Osteoblast (primary cell): Measurements from ENCODE around the gene FSTL4. TPM values are rescaled to one million over a fixed set of nuclear protein-coding genes. Genes with fewer than 3 reads are reported as not detected.

Source experiments
- DNase-seq: peaks from one replicate; pipeline ENCODE4 v3.0.0; 2011; ENCODE audit warnings: low spot score, mixed read lengths; ENCODE audit not compliant: insufficient read length; ENCODE audit errors: missing footprints
- H2AFZ ChIP-seq: 2 replicates; pipeline ENCODE4 v1.6.0; 2011; ENCODE audit warnings: mild to moderate bottlenecking, low read length
- H3K27ac ChIP-seq: 2 replicates; pipeline ENCODE4 v1.5.1; 2011; ENCODE audit warnings: mild to moderate bottlenecking, low read depth, low read length, moderate library complexity
- H3K27me3 ChIP-seq: 2 replicates; pipeline ENCODE4 v1.6.0; 2012; ENCODE audit warnings: mild to moderate bottlenecking, control low read depth, inconsistent platforms, low read length, moderate library complexity; ENCODE audit not compliant: insufficient read depth
- H3K36me3 ChIP-seq: 2 replicates; pipeline ENCODE4 v1.5.1; 2011; ENCODE audit warnings: mild to moderate bottlenecking, low read length, control low read depth, moderate library complexity; ENCODE audit not compliant: insufficient read depth
- H3K4me1 ChIP-seq: 2 replicates; pipeline ENCODE4 v1.5.1; 2011; ENCODE audit warnings: mild to moderate bottlenecking, low read length, control low read depth, moderate library complexity; ENCODE audit not compliant: insufficient read depth
- H3K4me2 ChIP-seq: 2 replicates; pipeline ENCODE4 v1.6.0; 2011; ENCODE audit warnings: mild to moderate bottlenecking, low read length; ENCODE audit not compliant: insufficient read depth
- H3K4me3 ChIP-seq: fragments of 200-600 bp; sonication (generic); 3 replicates; pipeline ENCODE4 v1.5.1; 2012; ENCODE audit warnings: mild to moderate bottlenecking, low read length, inconsistent platforms; ENCODE audit not compliant: insufficient read depth
- H3K79me2 ChIP-seq: 2 replicates; pipeline ENCODE4 v1.6.0; 2012; ENCODE audit warnings: mild to moderate bottlenecking, low read length, control low read depth, inconsistent platforms; ENCODE audit not compliant: insufficient read depth
- H3K9me3 ChIP-seq: 2 replicates; pipeline ENCODE4 v1.5.1; 2011; ENCODE audit warnings: low read depth, low read length, control low read depth
- H4K20me1 ChIP-seq: 2 replicates; pipeline ENCODE4 v1.6.0; 2012; ENCODE audit warnings: mild to moderate bottlenecking, low read length, control low read depth; ENCODE audit not compliant: insufficient read depth
- total RNA-seq: library from RNA; depleted of rRNA; stranded (reverse); fragments of >200 nt; gene quantifications from 2 replicates; pipeline ENCODE4 v1.2.3, GENCODE V29; 2012
- TF ChIP-seq, protein P1 (sequence below): IDR thresholded peaks from 2 replicates; pipeline ENCODE4 v1.5.1; 2011; ENCODE audit warnings: mild to moderate bottlenecking, low read depth, low read length, moderate library complexity; ENCODE audit errors: extremely low read depth

The FSTL4 gene
- total RNA-seq, 1 donor: not detected

DNA sequence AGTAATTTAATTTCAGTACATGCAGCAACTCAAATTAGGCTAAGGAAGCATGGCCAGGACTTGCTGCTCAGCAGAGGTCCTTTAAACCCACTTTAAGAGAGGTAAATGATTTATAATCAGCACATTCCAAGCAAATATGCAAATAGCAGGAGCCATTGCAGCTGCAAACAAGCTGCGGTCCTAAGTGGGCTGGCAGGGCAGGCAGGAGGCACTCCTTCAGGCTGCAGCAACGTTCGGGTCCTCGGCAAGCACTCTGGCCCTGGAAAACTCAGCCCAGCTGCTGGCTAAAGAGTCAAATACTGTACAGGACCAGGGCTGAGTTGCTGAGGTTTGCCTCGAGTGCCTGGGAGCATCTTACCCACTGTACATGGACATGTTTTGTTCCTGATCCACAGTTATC lies 126.9 kb downstream of the FSTL4 start:
- Histone ChIP-seq H3K4me2 (no peak overlapping the region), H3K4me3 (no peak overlapping the region), H3K27me3 (peaks cover 5% of the 10 kb centered on the region), H3K36me3 (no peaks in the 10 kb centered on the region), H4K20me1 (no peaks in the 10 kb centered on the region), H3K9me3 (peaks cover 2% of the 10 kb centered on the region), H3K4me1 (no peaks in the 10 kb centered on the region), H2AFZ (no peak overlapping the region), H3K27ac (no peak overlapping the region), H3K79me2 (no peaks in the 10 kb centered on the region)
- TF ChIP-seq, protein P1, sequence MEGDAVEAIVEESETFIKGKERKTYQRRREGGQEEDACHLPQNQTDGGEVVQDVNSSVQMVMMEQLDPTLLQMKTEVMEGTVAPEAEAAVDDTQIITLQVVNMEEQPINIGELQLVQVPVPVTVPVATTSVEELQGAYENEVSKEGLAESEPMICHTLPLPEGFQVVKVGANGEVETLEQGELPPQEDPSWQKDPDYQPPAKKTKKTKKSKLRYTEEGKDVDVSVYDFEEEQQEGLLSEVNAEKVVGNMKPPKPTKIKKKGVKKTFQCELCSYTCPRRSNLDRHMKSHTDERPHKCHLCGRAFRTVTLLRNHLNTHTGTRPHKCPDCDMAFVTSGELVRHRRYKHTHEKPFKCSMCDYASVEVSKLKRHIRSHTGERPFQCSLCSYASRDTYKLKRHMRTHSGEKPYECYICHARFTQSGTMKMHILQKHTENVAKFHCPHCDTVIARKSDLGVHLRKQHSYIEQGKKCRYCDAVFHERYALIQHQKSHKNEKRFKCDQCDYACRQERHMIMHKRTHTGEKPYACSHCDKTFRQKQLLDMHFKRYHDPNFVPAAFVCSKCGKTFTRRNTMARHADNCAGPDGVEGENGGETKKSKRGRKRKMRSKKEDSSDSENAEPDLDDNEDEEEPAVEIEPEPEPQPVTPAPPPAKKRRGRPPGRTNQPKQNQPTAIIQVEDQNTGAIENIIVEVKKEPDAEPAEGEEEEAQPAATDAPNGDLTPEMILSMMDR: no peak
- DNase-seq: no peak

DNA sequence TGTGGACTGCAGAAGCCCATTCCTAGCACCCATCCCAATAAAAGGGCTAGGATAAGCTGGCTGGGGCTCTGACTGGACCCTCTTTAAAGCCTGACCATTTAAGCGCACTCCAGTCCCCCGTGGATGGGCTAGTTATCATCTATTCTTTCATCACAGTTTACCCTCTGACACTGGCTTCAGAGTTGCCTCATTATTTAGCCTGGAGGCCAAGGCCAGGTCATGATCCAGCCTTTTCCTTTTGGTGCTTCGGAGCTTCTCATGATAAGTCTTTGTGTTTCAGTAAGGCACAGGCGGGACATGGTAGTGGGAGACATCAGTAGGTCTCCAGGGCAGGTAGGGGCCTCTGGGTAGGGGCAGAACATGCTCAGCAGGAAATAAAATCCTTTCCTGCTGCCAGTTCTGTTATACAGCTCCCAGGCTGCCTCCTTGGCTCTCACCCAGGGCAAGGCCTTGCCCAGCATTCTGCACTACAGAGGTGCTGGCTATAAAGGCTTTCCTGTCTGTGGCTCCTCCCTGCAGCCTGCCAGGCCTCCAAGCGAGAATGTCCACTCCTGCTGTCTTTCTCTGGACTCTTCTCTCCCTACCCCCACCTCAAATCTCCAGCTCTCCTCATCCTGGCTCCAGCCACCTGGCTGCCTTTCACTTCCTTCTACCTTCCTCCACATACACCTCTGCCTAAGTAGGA lies 128.8 kb downstream of the FSTL4 start:
- no peaks in the 10 kb centered on the region for H3K9me3 ChIP-seq
- no peaks in the 10 kb centered on the region for H3K79me2 ChIP-seq
- H3K27ac ChIP-seq: no peak overlapping the region
- no peaks in the 10 kb centered on the region for H3K4me1 ChIP-seq
- no peak overlapping the region for H3K4me2 ChIP-seq
- no peak overlapping the region for H3K4me3 ChIP-seq
- DNase-seq: no peak
- H2AFZ ChIP-seq: no peak overlapping the region
- TF ChIP-seq, protein P1: no peak
- H4K20me1 ChIP-seq: no peaks in the 10 kb centered on the region
- H3K36me3 ChIP-seq: no peaks in the 10 kb centered on the region
- H3K27me3 ChIP-seq: peaks cover 5% of the 10 kb centered on the region

DNA sequence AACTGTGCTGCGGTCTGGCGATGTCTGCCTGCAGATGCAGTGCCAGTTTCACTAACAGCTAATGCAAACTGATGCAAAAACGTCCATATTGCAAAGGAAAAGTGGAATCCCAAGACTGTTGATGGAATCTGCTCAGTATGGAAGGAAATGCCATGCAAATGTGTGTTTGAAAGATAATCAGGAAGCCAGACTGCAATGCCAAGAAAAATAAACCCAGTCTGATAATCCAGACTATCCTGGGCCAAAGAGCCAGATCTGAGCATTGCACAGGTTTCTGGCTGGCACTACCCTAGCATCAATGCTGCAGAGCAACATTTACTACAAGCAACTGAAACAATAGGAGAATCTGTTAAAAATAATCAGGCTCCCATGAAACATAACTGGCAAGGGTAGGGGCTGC lies 130.3 kb downstream of the FSTL4 start:
- DNase-seq: no peak
- Histone ChIP-seq H3K9me3 (no peaks in the 10 kb centered on the region), H3K79me2 (no peaks in the 10 kb centered on the region), H3K4me2 (no peak overlapping the region), H3K27me3 (peaks cover 4% of the 10 kb centered on the region), H3K36me3 (no peaks in the 10 kb centered on the region), H3K27ac (no peak overlapping the region), H3K4me1 (no peaks in the 10 kb centered on the region), H2AFZ (no peak overlapping the region), H3K4me3 (no peak overlapping the region), H4K20me1 (no peaks in the 10 kb centered on the region)
- TF ChIP-seq, protein P1: no peak

DNA sequence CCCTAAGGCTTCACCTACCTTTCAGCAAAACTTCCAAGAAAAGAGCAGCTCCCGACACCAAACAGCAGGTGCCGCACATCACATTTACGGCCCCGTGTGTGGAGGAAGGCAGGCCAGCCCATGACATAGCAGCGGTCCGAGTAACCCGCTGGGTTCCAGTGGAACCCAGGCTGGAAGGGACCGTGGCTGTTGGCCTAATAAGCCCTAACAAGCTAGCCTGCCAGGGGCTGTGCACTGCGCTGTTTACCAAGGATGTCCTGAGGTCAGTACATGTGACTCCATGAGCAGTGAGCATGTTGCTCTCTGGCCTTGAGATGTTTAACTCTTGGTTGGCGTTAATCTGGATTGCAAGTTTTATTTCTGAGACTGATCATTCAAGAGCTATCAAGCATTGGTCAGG lies 131.5 kb downstream of the FSTL4 start:
- Histone ChIP-seq H3K36me3 (no peaks in the 10 kb centered on the region), H3K27me3 (no peaks in the 10 kb centered on the region), H4K20me1 (no peaks in the 10 kb centered on the region), H2AFZ (no peak overlapping the region), H3K9me3 (no peaks in the 10 kb centered on the region), H3K4me2 (no peak overlapping the region), H3K79me2 (no peaks in the 10 kb centered on the region), H3K27ac (no peak overlapping the region), H3K4me1 (no peaks in the 10 kb centered on the region), H3K4me3 (no peak overlapping the region)
- no peak for DNase-seq
- TF ChIP-seq, protein P1: no peak
